ENCODE measurements around the gene TEAD3. TPM values are rescaled to one million over a fixed set of nuclear protein-coding genes. Genes with fewer than 3 reads are reported as not detected.

Gene TEAD3
- total RNA-seq, 1 experiment from 2014 or later, result 10.7 TPM

DNA sequence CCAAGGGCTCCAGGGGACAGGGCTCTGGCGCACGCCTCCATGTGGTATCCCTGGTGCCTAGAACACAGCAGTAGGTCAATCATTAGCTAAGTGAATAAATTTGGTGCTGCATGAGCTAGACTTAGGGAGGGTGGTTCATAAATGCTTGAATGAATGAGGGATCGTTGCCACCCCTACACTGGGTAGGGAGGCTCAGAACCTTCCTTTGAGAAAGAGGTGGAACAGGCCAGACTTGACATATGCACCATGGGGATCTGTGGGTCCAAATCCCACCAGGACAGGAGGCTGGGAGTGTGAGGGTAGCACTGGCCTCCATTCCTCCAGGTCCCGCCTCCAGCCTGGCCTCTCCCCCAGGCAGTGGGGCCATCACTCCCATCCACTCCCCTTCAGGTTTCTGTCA is 13.8 kb downstream of the TEAD3 start:
- TSS peak; percentile 30 for BruUV-seq (replicated peaks)
- CTCF ChIA-PET, result no interaction called here
- no peak overlapping the region for H3K4me3 ChIP-seq (ENCODE audit: low read depth in 2 of 2, low read length in 2 of 2)
- H3K4me1 ChIP-seq (ENCODE audit: control insufficient read depth, insufficient read depth, low read length), result peaks cover 11% of the 10 kb centered on the region
- TF ChIP-seq TCF7L2 (IDR thresholded peaks at IDR 0.05; ENCODE audit: low read depth, low read length), result no peak
- TF ChIP-seq SIN3A (IDR thresholded peaks at IDR 0.05; ENCODE audit: borderline replicate concordance, insufficient read depth, low read depth, low read length), result no peak
- TF ChIP-seq REST (IDR thresholded peaks at IDR 0.05; ENCODE audit: insufficient read depth in 1 of 2, low read depth in 2 of 2, low read length in 1 of 2), result no peak
- no peak for TF ChIP-seq POLR2AphosphoS5 (IDR thresholded peaks at IDR 0.05; ENCODE audit: low read depth, low read length)
- no peak for TF ChIP-seq CTCF (IDR thresholded peaks at IDR 0.05)
- in situ Hi-C loops (cut with HindIII; ENCODE audit: low pct_unique_long_range_greater_than_20kb, low sequenced_read_pairs) (no loop called here), intact Hi-C loops (cut with micrococcal nuclease; ENCODE audit: unreplicated experiment) (no loop called here)
- POLR2A ChIA-PET, result no interaction called here
- no peaks in the 10 kb centered on the region for H3K27me3 ChIP-seq (ENCODE audit: control insufficient read depth, insufficient read depth, low read length)
- no peaks in the 10 kb centered on the region for H3K36me3 ChIP-seq (ENCODE audit: control insufficient read depth, insufficient read depth, low read length)
- no peaks in the 10 kb centered on the region for H3K9me3 ChIP-seq (ENCODE audit: control insufficient read depth, insufficient read depth, low read depth, low read length)
- no peak overlapping the region for H3K27ac ChIP-seq (ENCODE audit: low read length)
- ATAC-seq, result no peak
- DNase-seq (ENCODE audit: low read depth, low spot score), result no peak

- no peak overlapping the region for H3K27ac ChIP-seq (ENCODE audit: low read length)
- ATAC-seq (no peak), DNase-seq (ENCODE audit: low read depth, low spot score) (no peak)
- intact Hi-C loops (cut with micrococcal nuclease; ENCODE audit: unreplicated experiment) (no loop called here), in situ Hi-C loops (cut with HindIII; ENCODE audit: low pct_unique_long_range_greater_than_20kb, low sequenced_read_pairs) (no loop called here)
- H3K27me3 ChIP-seq (ENCODE audit: control insufficient read depth, insufficient read depth, low read length), result no peaks in the 10 kb centered on the region
- H3K36me3 ChIP-seq (ENCODE audit: control insufficient read depth, insufficient read depth, low read length), result no peaks in the 10 kb centered on the region
- POLR2A ChIA-PET, result interaction anchor here (0.6 to 0.8 kb wide), 2 partner anchors 10 to 159 kb away, joined by 3 read pairs; no protein-coding TSS in a partner anchor
- no peak overlapping the region for H3K4me3 ChIP-seq (ENCODE audit: low read depth in 2 of 2, low read length in 2 of 2)
- no TSS peak for BruUV-seq (replicated peaks)
- CTCF ChIA-PET, result no interaction called here
- TF ChIP-seq SIN3A (IDR thresholded peaks at IDR 0.05; ENCODE audit: borderline replicate concordance, insufficient read depth, low read depth, low read length) (no peak), REST (IDR thresholded peaks at IDR 0.05; ENCODE audit: insufficient read depth in 1 of 2, low read depth in 2 of 2, low read length in 1 of 2) (no peak), CTCF (IDR thresholded peaks at IDR 0.05) (no peak), POLR2AphosphoS5 (IDR thresholded peaks at IDR 0.05; ENCODE audit: low read depth, low read length) (no peak), TCF7L2 (IDR thresholded peaks at IDR 0.05; ENCODE audit: low read depth, low read length) (no peak)
- peaks cover 4% of the 10 kb centered on the region; the same call in 1 of the 2 replicates for H3K4me1 ChIP-seq (ENCODE audit: control insufficient read depth, insufficient read depth, low read length)
- H3K9me3 ChIP-seq (ENCODE audit: control insufficient read depth, insufficient read depth, low read depth, low read length), result no peaks in the 10 kb centered on the region
These were observed 15.7 kb downstream of the TEAD3 start for GRCh38 chr6:35481226-35481625.
